Left forelimb (tissue), 1 donor: Measurements from ENCODE around the gene CELA3A.
"Not testable (repeated sequence)": the region's sequence is repeated elsewhere in the genome, so short reads cannot be mapped to it uniquely, and the experiment has no call there.

Experiments used
- DNase-seq: peaks from one replicate; pipeline ENCODE4 v3.0.0-alpha.2; 2018; ENCODE audit warnings: low spot score

The CELA3A gene

DNA sequence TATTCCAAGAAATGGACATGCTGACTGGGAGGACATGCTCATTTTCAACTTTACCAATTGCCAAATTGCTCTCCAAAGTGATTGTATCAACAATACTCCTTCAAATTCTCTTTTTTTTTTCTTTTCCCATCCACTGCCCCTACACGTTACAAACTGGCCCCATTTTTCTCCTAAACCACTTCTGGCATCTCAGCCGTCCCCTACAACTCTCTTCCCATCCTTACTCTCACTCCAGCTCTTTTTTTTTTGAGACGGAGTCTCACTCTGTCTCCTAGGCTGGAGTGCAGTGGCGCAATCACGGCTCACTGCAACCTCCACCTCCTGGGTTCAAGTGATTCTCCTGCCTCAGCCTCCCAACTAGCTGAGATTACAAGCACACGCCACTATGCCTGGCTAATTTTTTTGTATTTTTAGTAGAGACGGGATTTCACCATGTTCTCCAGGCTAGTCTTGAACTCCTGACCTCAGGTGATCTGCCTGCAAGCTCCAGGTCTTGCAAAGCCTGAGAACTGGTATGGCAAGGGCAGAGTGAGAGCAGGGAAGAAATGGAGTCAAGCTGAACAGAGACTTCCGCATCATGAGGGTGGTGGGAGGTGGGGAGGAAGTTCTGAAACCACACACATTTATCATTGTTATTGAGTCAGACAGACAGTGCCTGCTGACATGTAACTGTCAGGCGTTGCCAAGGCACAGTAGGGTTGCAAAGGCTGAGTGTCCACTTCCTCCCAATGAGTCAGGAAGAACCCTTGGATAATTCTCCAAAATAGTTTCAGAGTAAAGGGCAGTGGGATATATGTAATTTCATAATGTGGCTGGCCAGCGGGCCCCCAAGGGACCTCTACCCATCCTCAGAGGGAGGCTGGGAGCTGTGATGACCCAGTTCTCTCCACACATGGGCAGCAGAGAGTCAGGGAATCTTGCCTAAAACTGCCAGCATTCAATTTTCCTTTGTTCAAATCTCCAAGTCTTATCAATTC, 17.4 kb downstream of the CELA3A start:
- DNase-seq = no peak

- DNase-seq = no peak
These were observed 19.6 kb downstream of the CELA3A start for GRCh38 chr1:22021061-22021460.

DNA sequence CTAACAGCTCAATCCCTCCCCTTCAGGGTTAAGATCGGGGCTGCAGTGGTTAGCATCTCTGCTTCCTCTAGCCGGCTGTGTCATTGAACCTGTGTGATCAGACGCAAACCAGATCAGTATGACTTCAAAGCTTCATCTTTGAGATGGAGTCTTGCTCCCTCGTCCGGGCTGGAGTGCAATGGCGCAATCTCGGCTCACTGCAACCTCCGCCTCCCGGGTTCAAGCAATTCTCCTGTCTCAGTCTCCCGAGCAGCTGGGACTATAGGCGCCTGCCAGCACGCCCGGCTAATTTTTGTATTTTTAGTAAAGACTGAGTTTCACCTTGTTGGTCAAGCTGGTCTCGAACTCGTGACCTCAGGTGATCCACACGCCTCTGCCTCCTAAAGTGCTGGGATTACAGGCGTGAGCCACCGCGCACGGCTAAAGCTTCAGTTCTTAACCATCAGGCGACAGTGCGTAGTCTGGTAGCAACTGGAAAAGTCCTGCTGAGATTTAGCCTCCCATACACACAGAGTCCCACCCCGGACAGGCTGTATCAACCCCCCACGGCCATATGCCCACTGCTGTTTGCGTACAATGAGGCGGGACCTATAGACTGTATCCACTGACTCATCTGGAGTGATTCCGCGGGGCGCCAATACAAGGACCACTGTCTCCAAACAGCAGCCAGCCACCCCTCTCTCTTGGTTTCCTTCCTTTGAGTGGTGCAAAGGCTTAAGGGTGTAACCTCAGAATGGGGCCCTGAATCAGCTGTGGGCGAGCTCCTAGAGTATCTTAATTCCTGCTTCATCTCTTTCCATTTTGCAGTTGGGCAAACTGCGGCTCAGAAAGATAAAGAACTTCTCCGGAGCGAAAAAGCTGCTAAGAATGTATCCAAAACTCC, 23.3 kb downstream of the CELA3A start:
- DNase-seq = peak; percentile 79

GRCh38 chr1:22025368-22026155, 24.1 kb downstream of the CELA3A start:
- DNase-seq = peak; percentile 89

- DNase-seq = no peak
These were observed 25.4 kb downstream of the CELA3A start for GRCh38 chr1:22026924-22027289.

DNA sequence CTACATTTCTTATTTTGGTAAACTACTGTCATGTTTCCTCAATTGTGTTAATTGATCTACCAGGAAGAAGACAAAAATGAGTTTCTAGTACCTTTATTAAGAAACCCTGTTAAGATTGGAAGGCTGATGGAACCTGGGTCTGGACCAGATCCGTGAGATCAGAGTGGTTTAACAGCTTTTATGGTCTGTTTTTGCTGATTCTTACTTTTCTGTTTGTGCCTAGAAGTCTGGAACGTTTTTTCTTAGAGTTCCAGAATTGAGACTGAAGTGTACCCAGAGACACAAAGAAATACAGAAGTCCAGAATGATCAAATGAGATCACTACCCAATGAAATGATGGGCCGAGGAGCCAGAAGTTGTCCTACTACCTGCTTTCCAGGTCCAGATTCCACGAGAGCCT, 28.6 kb downstream of the CELA3A start:
- DNase-seq = no peak

GRCh38 chr1:22030473-22030872, 29.0 kb downstream of the CELA3A start:
- DNase-seq = no peak

GRCh38 chr1:22031214-22031962, 29.9 kb downstream of the CELA3A start:
- no peak for DNase-seq

- not testable (repeated sequence) for DNase-seq
These were observed 33.4 kb downstream of the CELA3A start for GRCh38 chr1:22034834-22035233.

GRCh38 chr1:22037520-22037919, 36.1 kb downstream of the CELA3A start:
- DNase-seq = no peak

- no peak for DNase-seq
These were observed 36.6 kb downstream of the CELA3A start for GRCh38 chr1:22038036-22038435.

DNA sequence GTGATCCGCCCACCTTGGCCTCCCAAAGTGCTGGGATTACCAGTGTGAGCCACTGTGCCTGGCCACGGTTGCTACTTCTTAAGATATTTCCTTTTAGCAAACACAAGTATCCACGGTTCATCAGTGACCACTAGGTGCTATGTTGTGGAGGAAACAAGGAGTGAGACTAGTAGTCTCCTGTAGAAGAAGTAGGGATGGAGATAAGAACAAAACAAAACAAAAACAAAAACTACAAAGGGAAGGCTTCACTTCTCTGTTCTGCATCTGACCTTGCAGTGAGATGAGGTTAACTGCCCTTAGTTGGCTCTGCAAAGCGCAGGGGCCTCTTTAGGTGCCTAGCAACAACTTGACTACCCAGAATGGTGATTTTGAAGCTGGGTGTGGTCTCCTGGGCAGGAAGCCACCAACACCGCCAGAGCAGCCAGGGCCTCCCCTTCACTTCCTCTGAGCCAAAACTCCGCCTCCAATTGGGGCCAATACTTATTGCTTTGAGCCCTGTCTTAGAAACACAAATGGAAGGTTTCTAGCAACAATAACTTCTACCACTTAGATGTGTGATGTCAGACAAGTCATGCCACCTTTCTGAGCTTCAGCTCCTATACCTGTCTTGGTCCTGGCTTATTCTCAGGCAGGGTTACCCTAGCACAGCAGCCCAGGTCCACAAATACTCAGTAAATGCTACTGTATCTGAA, 38.3 kb downstream of the CELA3A start:
- peak; percentile 76 for DNase-seq

DNA sequence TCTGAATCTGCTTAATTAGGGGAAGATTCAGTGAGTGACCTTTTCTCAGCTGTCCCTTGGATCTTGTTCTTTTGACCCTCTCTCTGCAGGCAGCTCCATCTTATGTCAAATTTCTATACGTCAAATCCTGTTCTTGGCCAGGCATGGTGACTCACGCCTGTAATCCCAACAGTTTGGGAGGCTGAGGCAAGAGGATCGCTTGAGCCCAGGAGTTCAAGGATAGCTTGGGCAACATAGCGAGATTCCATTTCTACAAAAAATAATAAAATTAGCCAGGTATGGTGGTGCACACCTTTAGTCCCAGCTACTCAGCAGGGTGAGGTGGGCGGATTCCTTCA, 38.8 kb downstream of the CELA3A start:
- no peak for DNase-seq

DNA sequence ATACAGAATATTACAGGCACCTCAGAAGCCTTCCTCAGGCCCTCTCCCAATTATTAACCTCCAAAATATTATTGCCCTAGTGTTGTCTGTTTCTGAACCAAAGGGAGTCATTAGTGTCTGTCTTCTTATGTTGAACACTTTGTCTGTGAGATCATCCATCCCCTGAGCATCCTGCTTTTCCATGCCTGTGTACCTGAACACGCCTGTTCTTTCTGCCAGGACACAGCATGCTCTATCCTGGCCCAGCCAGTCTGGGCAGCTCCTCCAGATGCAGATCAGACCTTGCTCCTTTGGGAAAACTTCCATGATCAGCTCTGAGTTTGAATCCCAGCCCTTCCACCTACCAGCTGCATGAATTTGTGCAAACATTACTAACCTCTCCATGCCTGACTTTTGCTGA, 40.0 kb downstream of the CELA3A start:
- DNase-seq = no peak

- DNase-seq = no peak
These were observed 41.8 kb downstream of the CELA3A start for GRCh38 chr1:22043198-22043769.

DNA sequence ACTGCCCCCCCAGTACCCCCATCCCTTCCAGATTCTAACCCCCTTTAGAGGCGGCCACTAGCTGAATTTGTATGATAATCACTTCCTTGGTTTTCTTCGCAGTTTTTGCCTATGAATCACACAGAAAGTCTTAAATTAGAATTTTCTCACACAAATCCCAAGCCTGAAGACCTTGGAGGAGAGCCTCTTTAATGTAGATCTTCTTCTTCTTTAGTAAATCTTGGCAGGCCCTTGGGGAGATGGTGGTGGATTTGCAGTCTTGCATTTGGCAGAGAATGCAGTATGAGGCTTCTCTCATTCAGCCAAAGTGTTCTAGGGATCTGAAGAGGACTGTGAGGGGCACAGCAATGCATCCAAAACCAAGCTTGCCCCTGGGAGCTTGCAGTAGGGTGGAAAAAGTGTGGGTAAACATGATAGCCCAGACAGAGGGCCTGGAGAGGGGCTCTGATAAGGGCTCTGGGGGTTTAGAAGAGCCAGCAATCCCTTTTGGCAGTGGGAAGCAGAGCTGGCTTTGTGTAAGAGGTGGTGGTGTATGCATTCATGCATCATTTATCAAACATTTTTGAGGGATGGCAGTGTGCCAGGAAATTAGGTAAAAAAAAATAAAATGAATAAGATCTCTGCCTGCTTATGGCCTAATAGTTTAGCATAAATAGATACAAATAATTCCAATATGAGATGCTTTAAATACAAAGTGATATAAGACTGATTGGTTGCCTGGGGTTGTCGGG, 43.4 kb downstream of the CELA3A start:
- DNase-seq = no peak

DNA sequence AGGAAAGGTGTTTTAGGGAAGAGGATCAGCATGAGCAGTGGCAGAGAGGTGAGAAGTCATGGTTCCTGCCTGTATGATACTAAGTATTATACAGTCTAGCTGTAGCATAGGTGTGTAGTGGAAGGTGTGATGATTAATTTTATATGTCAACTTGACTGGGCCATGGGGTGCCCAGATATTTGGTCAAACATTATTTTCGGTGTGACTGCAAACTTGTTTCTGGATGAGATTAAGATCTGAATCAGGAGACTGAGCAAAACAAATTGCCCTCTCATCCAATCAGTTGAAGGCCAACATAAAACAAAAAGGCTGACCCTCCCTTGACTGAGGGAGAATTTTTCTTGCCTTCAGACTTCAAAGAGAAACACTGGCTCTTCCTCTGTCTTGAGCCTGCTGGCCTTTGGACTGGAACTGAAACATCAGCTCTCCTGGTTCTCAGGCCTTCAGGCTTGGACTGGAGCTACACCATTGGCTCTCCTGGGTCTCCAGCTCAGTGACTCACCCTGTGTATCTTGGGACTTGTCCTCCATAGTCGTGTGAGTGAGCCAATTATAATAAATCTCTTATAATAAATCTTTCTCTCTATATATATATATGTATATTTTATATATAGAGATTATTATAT, 44.3 kb downstream of the CELA3A start:
- DNase-seq = no peak

- DNase-seq = no peak
These were observed 47.1 kb downstream of the CELA3A start for GRCh38 chr1:22048351-22049192.
